ENCODE measurements around the gene SCAF11.

DNA sequence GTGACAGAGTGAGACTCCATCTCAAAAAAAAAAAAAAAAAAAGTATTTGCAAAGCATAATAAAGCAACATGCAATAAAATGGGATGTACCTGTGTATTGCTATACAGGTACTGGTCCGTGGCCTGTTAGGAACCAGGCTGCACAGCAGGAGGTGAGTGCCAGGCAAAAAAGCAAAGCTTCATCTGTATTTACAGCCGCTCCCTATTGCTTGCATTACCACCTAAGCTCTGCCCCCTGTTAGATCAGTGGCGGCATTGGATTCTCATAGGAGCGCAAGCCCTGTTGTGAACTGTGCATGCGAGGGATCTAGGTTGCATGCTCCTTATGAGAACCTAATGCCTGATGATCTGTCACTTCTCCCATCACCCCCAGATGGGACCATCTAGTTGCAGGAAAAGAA lies 113.3 kb downstream of the SCAF11 start:
- TF ChIP-seq CTCF (IDR thresholded peaks at IDR 0.05), result no peak
- no peak for TF ChIP-seq POLR2A (IDR thresholded peaks at IDR 0.05)
- no peak for TF ChIP-seq POLR2AphosphoS5 (IDR thresholded peaks at IDR 0.05)
- no peak for TF ChIP-seq EP300 (IDR thresholded peaks at IDR 0.05)

All from suprapubic skin (tissue), 4 donors.